Astrocyte of the cerebellum (primary cell): ENCODE results near the gene DNM3.

Experiments
- DNase-seq: peaks from one replicate; pipeline ENCODE4 v3.0.0-alpha.2; 2011; ENCODE audit warnings: low read depth
- H3K4me3 ChIP-seq: 2 replicates; pipeline ENCODE4 v1.5.1; 2011; ENCODE audit warnings: mild to moderate bottlenecking, low read depth, low read length, moderate library complexity
- in situ Hi-C: cut with HindIII; loops from 2 replicates; pipeline ENCODE4 v1.10.0; 2017; ENCODE audit warnings: low sequenced_read_pairs
- TF ChIP-seq, protein P1 (sequence below): IDR thresholded peaks from 2 replicates; pipeline ENCODE4 v1.5.1; 2012; ENCODE audit warnings: low read length, low read depth, moderate library complexity, mild to moderate bottlenecking; ENCODE audit errors: missing control alignments

Gene DNM3

DNA sequence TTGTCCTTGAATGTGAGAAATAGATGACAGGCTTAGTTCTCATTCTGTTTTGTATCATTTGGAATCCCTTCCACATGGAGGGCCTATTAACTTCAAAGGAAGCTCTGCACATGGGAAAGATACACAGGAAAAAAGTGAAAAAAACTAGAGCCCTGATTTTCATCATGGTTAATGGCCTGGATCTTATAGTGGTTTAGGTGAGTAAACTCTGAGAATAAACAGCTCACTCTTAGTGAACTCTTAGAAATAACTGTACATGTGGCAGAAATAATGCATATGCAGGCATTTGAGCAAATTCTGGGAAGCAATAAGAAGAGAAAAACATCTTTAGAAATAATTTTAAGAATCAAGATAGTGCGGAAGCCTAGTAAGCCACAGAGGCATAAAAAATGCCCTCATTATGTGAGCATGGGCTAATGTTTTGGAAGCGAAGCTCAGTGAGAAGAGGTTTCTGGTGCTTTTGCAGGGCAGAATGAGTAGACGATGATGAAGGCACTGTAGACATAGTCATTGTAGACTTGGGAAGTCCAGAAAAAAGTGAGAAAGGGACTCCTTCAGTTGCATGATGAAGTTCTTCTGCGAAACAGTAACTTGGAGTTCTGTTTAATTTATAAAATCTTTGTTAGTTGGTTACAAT lies 279.9 kb downstream of the DNM3 start:
- no peak for DNase-seq
- H3K4me3 ChIP-seq = no peak overlapping the region
- in situ Hi-C loops = no loop called here
- TF ChIP-seq, protein P1, sequence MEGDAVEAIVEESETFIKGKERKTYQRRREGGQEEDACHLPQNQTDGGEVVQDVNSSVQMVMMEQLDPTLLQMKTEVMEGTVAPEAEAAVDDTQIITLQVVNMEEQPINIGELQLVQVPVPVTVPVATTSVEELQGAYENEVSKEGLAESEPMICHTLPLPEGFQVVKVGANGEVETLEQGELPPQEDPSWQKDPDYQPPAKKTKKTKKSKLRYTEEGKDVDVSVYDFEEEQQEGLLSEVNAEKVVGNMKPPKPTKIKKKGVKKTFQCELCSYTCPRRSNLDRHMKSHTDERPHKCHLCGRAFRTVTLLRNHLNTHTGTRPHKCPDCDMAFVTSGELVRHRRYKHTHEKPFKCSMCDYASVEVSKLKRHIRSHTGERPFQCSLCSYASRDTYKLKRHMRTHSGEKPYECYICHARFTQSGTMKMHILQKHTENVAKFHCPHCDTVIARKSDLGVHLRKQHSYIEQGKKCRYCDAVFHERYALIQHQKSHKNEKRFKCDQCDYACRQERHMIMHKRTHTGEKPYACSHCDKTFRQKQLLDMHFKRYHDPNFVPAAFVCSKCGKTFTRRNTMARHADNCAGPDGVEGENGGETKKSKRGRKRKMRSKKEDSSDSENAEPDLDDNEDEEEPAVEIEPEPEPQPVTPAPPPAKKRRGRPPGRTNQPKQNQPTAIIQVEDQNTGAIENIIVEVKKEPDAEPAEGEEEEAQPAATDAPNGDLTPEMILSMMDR = no peak

- no peak for DNase-seq
- TF ChIP-seq, protein P1 = no peak
- no peak overlapping the region for H3K4me3 ChIP-seq
- in situ Hi-C loops = no loop called here
These were observed 281.1 kb downstream of the DNM3 start for GRCh38 chr1:172122381-172122780.

DNA sequence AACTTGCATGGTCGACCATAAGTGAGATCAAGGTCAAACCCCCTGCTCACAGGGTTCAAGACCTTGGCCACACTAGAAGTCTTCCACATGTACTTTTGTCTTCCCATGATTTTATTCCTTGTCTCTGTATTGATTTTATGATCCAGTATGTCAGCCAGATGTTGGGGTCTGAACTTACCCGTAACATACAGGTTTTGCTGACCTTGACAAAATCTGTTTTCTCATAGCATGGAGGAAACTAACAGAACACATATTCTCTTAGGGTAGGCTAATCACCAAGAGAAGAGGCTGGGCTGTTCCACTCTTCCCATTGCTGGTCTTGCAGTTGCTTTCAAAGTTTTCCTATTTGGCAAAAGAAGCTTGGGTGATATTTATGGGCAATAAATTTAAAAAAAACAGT lies 284.0 kb downstream of the DNM3 start:
- no peak overlapping the region for H3K4me3 ChIP-seq
- in situ Hi-C loops = no loop called here
- TF ChIP-seq, protein P1 = no peak
- DNase-seq = no peak

GRCh38 chr1:172125812-172126430 lies 284.6 kb downstream of the DNM3 start:
- in situ Hi-C loops = no loop called here
- H3K4me3 ChIP-seq = no peak overlapping the region
- no peak for DNase-seq
- TF ChIP-seq, protein P1 = no peak

DNA sequence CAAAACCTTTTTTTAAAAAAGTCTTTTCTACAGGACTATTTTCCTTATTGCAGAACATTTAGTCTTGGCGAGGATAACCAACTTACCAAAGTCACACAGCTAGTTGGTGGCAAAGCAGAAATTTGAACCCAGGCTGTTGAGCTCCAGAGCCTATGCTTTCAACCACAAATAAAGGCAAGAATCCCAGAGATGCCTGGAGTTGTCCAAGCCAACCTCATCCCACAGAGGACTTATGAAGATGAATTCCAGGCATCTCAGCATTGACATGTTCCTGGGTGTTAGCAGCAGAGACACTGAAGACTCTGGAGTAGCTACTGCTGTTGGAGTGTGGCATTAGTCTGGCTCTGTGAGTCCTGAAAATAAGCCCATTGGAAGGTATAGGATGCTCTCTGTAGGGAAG lies 291.5 kb downstream of the DNM3 start:
- TF ChIP-seq, protein P1 = no peak
- no peak overlapping the region for H3K4me3 ChIP-seq
- in situ Hi-C loops = no loop called here
- DNase-seq = no peak

DNA sequence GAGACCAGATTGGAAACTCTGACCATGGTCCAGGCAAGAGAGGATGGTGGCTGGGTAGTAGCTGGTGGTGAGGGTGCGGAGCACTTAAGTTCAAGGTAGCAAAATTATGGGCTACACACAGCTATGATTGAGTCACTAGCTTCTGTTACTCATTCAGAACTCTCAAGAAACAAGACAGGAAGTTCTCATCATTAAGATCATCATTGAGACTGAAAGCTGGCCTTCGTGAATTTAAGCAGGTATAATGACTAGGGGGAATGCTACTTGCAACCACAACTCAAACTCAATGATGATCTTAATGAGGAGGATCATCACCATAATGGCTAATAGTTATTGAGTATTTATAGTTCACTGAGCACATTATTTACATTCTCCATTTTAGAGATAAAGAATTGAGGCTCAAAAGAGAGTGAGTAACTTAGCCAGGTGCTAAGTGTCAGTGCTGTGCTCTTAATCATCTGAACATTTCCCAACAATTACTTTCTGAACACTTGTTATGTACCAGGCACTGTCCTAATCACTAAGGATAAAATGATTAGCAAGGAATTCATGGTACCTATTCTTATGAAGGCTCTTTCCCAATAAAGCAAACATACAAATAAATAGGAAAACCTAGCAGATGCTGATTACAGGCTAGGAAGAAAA lies 292.9 kb downstream of the DNM3 start:
- in situ Hi-C loops = no loop called here
- H3K4me3 ChIP-seq = no peak overlapping the region
- TF ChIP-seq, protein P1 = no peak
- no peak for DNase-seq
